K562 (cell line): ENCODE measurements around the gene AIM2. TPM values are rescaled to one million over a fixed set of nuclear protein-coding genes. Genes with fewer than 3 reads are reported as not detected.

Experiments
- ATF4 ChIP-seq: fragments of 450-650 bp; formaldehyde crosslinking; IDR thresholded peaks from 2 replicates; pipeline ENCODE4 v1.4.0; 2022; ENCODE audit warnings: mild to moderate bottlenecking, moderate library complexity
- BACH1 ChIP-seq: fragments of 200-800 bp; sonication (Bioruptor generic); IDR thresholded peaks from 2 replicates; pipeline ENCODE4 v1.6.1; 2016; ENCODE audit warnings: missing genetic modification characterization, missing compliant biosample characterization
- CREB3L1 ChIP-seq: fragments of 450-650 bp; IDR thresholded peaks from 2 replicates; pipeline ENCODE4 v1.6.1; 2014; ENCODE audit warnings: low read depth, mild to moderate bottlenecking, moderate library complexity, borderline replicate concordance
- FOXK2 ChIP-seq, 2 experiments: fragments of 450-650 bp; IDR thresholded peaks in 1 of 2; conservative IDR thresholded peaks in 1 of 2; 2 replicates each; pipeline ENCODE4 v1.6.1; 2016; ENCODE audit warnings: low read depth in 2 of 2, mild to moderate bottlenecking in 1 of 2
- GATAD2B ChIP-seq: fragments of 450-650 bp; IDR thresholded peaks from 2 replicates; pipeline ENCODE4 v1.6.1; 2017; ENCODE audit warnings: mild to moderate bottlenecking, borderline replicate concordance
- HBP1 ChIP-seq: fragments of 450-650 bp; formaldehyde crosslinking; IDR thresholded peaks from 2 replicates; pipeline ENCODE4 v1.4.0; 2022; ENCODE audit warnings: missing genetic modification characterization
- HDAC6 ChIP-seq: IDR thresholded peaks from 2 replicates; pipeline ENCODE4 v1.6.1; 2012; ENCODE audit warnings: low read depth, mild to moderate bottlenecking, control low read depth, inconsistent platforms, low read length, moderate library complexity
- KDM4B ChIP-seq, 2 experiments: fragments of 450-650 bp in 1 of 2; sonication (generic) in 1 of 2; IDR thresholded peaks; 2 replicates each; pipeline ENCODE4 v1.6.1; 2016 to 2017; ENCODE audit warnings: borderline replicate concordance in 2 of 2, antibody characterized with exemption in 1 of 2, low read depth in 1 of 2, mild to moderate bottlenecking in 1 of 2
- MNT ChIP-seq, 2 experiments: fragments of 450-650 bp; conservative IDR thresholded peaks; 2 replicates each; pipeline ENCODE4 v1.6.1; 2017; ENCODE audit warnings: mild to moderate bottlenecking in 2 of 2, moderate library complexity in 2 of 2
- MTA2 ChIP-seq: fragments of 450-650 bp; IDR thresholded peaks from 2 replicates; pipeline ENCODE4 v1.6.1; 2016; ENCODE audit warnings: low read depth
- NEUROD1 ChIP-seq: fragments of 150-350 bp; IDR thresholded peaks from 2 replicates; pipeline ENCODE4 v1.6.1; 2014; ENCODE audit warnings: borderline replicate concordance, low read length, low read depth; ENCODE audit not compliant: partially characterized antibody
- NFRKB ChIP-seq: fragments of 450-650 bp; IDR thresholded peaks from 2 replicates; pipeline ENCODE4 v1.6.1; 2016; ENCODE audit warnings: low read depth
- NRF1 ChIP-seq, 2 experiments: fragments of 450-650 bp; IDR thresholded peaks in 1 of 2; conservative IDR thresholded peaks in 1 of 2; 2 replicates each; pipeline ENCODE4 v1.6.1; 2014; ENCODE audit warnings: mild to moderate bottlenecking in 2 of 2
- PREB ChIP-seq: sonication (generic); formaldehyde crosslinking; IDR thresholded peaks from 2 replicates; pipeline ENCODE4 v1.8.1; 2023; ENCODE audit warnings: mild to moderate bottlenecking, missing genetic modification reagents
- RAD51 ChIP-seq: fragments of 450-650 bp; IDR thresholded peaks from 2 replicates; pipeline ENCODE4 v1.7.1; 2016; ENCODE audit warnings: low read depth, mild to moderate bottlenecking, borderline replicate concordance
- RFX1 ChIP-seq: fragments of 450-650 bp; IDR thresholded peaks from 2 replicates; pipeline ENCODE4 v1.6.1; 2016; ENCODE audit warnings: mild to moderate bottlenecking, moderate library complexity
- SMARCC2 ChIP-seq: fragments of 450-650 bp; IDR thresholded peaks from 2 replicates; pipeline ENCODE4 v1.6.1; 2017; ENCODE audit warnings: antibody characterized with exemption, moderate library complexity, mild to moderate bottlenecking, low read depth
- TAL1 ChIP-seq: fragments of 450-650 bp; IDR thresholded peaks from 2 replicates; pipeline ENCODE4 v1.6.1; 2016; ENCODE audit warnings: mild to moderate bottlenecking
- TRIM24 ChIP-seq, 2 experiments: fragments of 450-650 bp; IDR thresholded peaks; 2 replicates each; pipeline ENCODE4 v1.6.1; 2016
- ZNF197 ChIP-seq: fragments of 200-800 bp; sonication (Bioruptor generic); IDR thresholded peaks from 2 replicates; pipeline ENCODE4 v1.6.1; 2016; ENCODE audit warnings: low read depth, missing genetic modification characterization, missing compliant biosample characterization
- ZNF408 ChIP-seq: fragments of 250-450 bp; sonication (Bioruptor Pico); IDR thresholded peaks from 2 replicates; pipeline ENCODE4 v1.4.0; 2020; ENCODE audit warnings: low read depth, mild to moderate bottlenecking, moderate library complexity
- polyA plus RNA-seq, 8 experiments: library from polyadenylated mRNA; depleted of rRNA in 4 of 8; stranded (reverse) in 5 of 8; unstranded in 3 of 8; fragments of >200 nt; fragmentation: Nextera tagmentation in 2 of 8; fragmentation: Illumina TruSeq in 1 of 8; extraction: Ambion mirVana in 2 of 8; extraction: Trizol in 1 of 8; gene quantifications; 2 replicates each; pipeline versions ENCODE4 v1.2.1 to v1.2.3, GENCODE V29; 2011 to 2014; ENCODE audit warnings: inconsistent platforms in 1 of 8, missing spikeins in 1 of 8
- total RNA-seq, 7 experiments: library from RNA; depleted of rRNA in 6 of 7; stranded (reverse); fragments of >200 nt in 6 of 7; fragmentation: Illumina TruSeq in 2 of 7; extraction: Trizol in 2 of 7; gene quantifications; 2 replicates each; pipeline versions ENCODE4 v1.2.1 to v1.2.3, GENCODE V29; 2011 to 2021; ENCODE audit warnings: low replicate concordance in 1 of 7

Gene AIM2
- total and polyA plus RNA-seq, 9 of the 15 experiments (the other 6 are each of a cell fraction or from before 2014, with no cell fraction given) = 0.10 to 0.95 (median 0.22) TPM

- TF ChIP-seq HBP1 (no peak), SMARCC2 (peak; percentile 73), KDM4B (IDR thresholded peaks at IDR 0.05; ENCODE audit: borderline replicate concordance in 2 of 2, low read depth in 1 of 2) (no peak), NRF1 (conservative IDR thresholded peaks at IDR 0.05 in 1 of 2, IDR thresholded peaks at IDR 0.05 in 1 of 2) (0 out of 4 replicates have a peak, but pooled peaks of 1 of the 2 experiments have one; percentile 11), ZNF408 (CRISPR knock-in tag) (no peak), GATAD2B (0 out of 2 replicates have a peak, but pooled peaks have one; percentile 22), HDAC6 (no peak), RFX1 (no peak), MTA2 (peak; percentile 33; the same call in 1 of the 2 replicates), FOXK2 (conservative IDR thresholded peaks at IDR 0.05 in 1 of 2, IDR thresholded peaks at IDR 0.05 in 1 of 2; ENCODE audit: low read depth in 2 of 2) (peak; percentile 71 to 78), RAD51 (no peak), BACH1 (tag) (peak; percentile 85; the same call in 1 of the 2 replicates), TAL1 (0 out of 2 replicates have a peak, but pooled peaks have one; percentile 11), NEUROD1 (peak; percentile 2), ATF4 (CRISPR knock-in tag) (no peak), NFRKB (0 out of 2 replicates have a peak, but pooled peaks have one; percentile 30), PREB (CRISPR knock-in tag) (no peak), TRIM24 (IDR thresholded peaks at IDR 0.05) (0 out of 4 replicates have a peak, but pooled peaks of 1 of the 2 experiments have one; percentile 11), ZNF197 (0 out of 2 replicates have a peak, but pooled peaks have one; percentile 3), CREB3L1 (peak; percentile 47; the same call in 1 of the 2 replicates), MNT (conservative IDR thresholded peaks at IDR 0.05) (0 out of 4 replicates have a peak, but pooled peaks of 1 of the 2 experiments have one; percentile 55)
Measured at GRCh38 chr1:159076438-159077119, at the start of gene AIM2 (continued).
